ENCODE results near the gene NWD2.
"Not testable (repeated sequence)": the region's sequence is repeated elsewhere in the genome, so short reads cannot be mapped to it uniquely, and the experiment has no call there.

Gene NWD2

GRCh38 chr4:37473807-37474206 lies 229.3 kb downstream of the NWD2 start:
- DNase-seq = no peak

- DNase-seq = no peak
These were observed 230.5 kb downstream of the NWD2 start for GRCh38 chr4:37475087-37475486.

- no peak for DNase-seq
These were observed 231.2 kb downstream of the NWD2 start for GRCh38 chr4:37475776-37476175.

- no peak for DNase-seq
These were observed 231.7 kb downstream of the NWD2 start for GRCh38 chr4:37476256-37476655.

GRCh38 chr4:37476691-37477090 lies 232.1 kb downstream of the NWD2 start:
- DNase-seq = no peak

- DNase-seq = no peak
These were observed 232.6 kb downstream of the NWD2 start for GRCh38 chr4:37477126-37477525.

GRCh38 chr4:37478151-37478550 lies 233.6 kb downstream of the NWD2 start:
- DNase-seq = no peak

GRCh38 chr4:37480509-37480908 lies 236.0 kb downstream of the NWD2 start:
- no peak for DNase-seq

GRCh38 chr4:37481547-37482122 lies 237.1 kb downstream of the NWD2 start:
- DNase-seq = no peak

- no peak for DNase-seq
These were observed 237.8 kb downstream of the NWD2 start for GRCh38 chr4:37482236-37482913.

GRCh38 chr4:37483610-37484009 lies 239.1 kb downstream of the NWD2 start:
- no peak for DNase-seq

GRCh38 chr4:37486166-37486565 lies 241.6 kb downstream of the NWD2 start:
- DNase-seq = no peak

GRCh38 chr4:37487668-37488067 lies 243.1 kb downstream of the NWD2 start:
- DNase-seq = no peak

- no peak for DNase-seq
These were observed 245.2 kb downstream of the NWD2 start for GRCh38 chr4:37489697-37490096.

- no peak for DNase-seq
These were observed 246.1 kb downstream of the NWD2 start for GRCh38 chr4:37490391-37491347.

- DNase-seq = not testable (repeated sequence)
These were observed 250.8 kb downstream of the NWD2 start for GRCh38 chr4:37495353-37495752.

Data from activated naive CD4-positive, alpha-beta T cell treated with Interleukin-2 at 50 U/mL for 16 hours (primary cell).